HepG2 (cell line): ENCODE data around the gene EFNA3. TPM values are rescaled to one million over a fixed set of nuclear protein-coding genes. Genes with fewer than 3 reads are reported as not detected.

Experiments
- AGO2 ChIP-seq: fragments of 200-400 bp; formaldehyde crosslinking; optimal IDR thresholded peaks from 2 replicates; pipeline ENCODE3; 2017; ENCODE audit warnings: mild to moderate bottlenecking, low read depth, low read length, moderate library complexity
- GABPB1 ChIP-seq: IDR thresholded peaks from 2 replicates; pipeline ENCODE4 v1.6.1; 2016; ENCODE audit warnings: mild to moderate bottlenecking, missing genetic modification reagents, moderate library complexity, missing compliant biosample characterization
- HMGXB3 ChIP-seq: sonication (generic); formaldehyde crosslinking; IDR thresholded peaks from 2 replicates; pipeline ENCODE4 v1.4.0; 2020; ENCODE audit warnings: missing genetic modification reagents, borderline replicate concordance
- PLSCR1 ChIP-seq: sonication (generic); formaldehyde crosslinking; IDR thresholded peaks from 2 replicates; pipeline ENCODE4 v1.5.0; 2020; ENCODE audit warnings: missing genetic modification reagents, mild to moderate bottlenecking, borderline replicate concordance
- PRDM15 ChIP-seq: sonication (generic); formaldehyde crosslinking; IDR thresholded peaks from 2 replicates; pipeline ENCODE4 v1.4.0; 2020; ENCODE audit warnings: missing genetic modification reagents
- RAD51 ChIP-seq: fragments of 450-650 bp; IDR thresholded peaks from 2 replicates; pipeline ENCODE4 v1.6.1; 2016; ENCODE audit warnings: borderline replicate concordance
- SRSF1 ChIP-seq: fragments of 200-400 bp; formaldehyde crosslinking; optimal IDR thresholded peaks from 2 replicates; pipeline ENCODE3; 2017; ENCODE audit warnings: mild to moderate bottlenecking, low read depth, low read length, moderate library complexity
- ZMYM2 ChIP-seq: sonication (generic); formaldehyde crosslinking; IDR thresholded peaks from 2 replicates; pipeline ENCODE4 v1.8.0; 2022; ENCODE audit warnings: mild to moderate bottlenecking, missing genetic modification reagents
- ZNF275 ChIP-seq: sonication (generic); formaldehyde crosslinking; IDR thresholded peaks from 2 replicates; pipeline ENCODE4 v1.8.0; 2022; ENCODE audit warnings: missing genetic modification reagents, mild to moderate bottlenecking, inconsistent platforms, borderline replicate concordance
- ZNF572 ChIP-seq: sonication (generic); formaldehyde crosslinking; IDR thresholded peaks from 2 replicates; pipeline ENCODE4 v1.5.1; 2020; ENCODE audit warnings: mild to moderate bottlenecking, missing genetic modification reagents
- ZNF672 ChIP-seq: sonication (generic); formaldehyde crosslinking; IDR thresholded peaks from 2 replicates; pipeline ENCODE4 v1.8.1; 2022; ENCODE audit warnings: missing genetic modification reagents
- polyA plus RNA-seq, 8 experiments: library from polyadenylated mRNA; depleted of rRNA in 3 of 8; stranded (reverse) in 7 of 8; unstranded in 1 of 8; fragments of >200 nt; fragmentation: Illumina TruSeq in 4 of 8; extraction: Trizol in 4 of 8; gene quantifications; 2 replicates each; pipeline versions ENCODE4 v1.2.1 to v1.2.3, GENCODE V29; 2011 to 2016; ENCODE audit warnings: low read depth in 4 of 8, missing spikeins in 1 of 8, mixed read lengths in 1 of 8; ENCODE audit not compliant: insufficient read depth in 1 of 8
- total RNA-seq, 5 experiments: library from RNA; depleted of rRNA; stranded (reverse); fragments of >200 nt; fragmentation: Illumina TruSeq; extraction: Trizol; gene quantifications; 2 replicates each; pipeline ENCODE4 v1.2.3, GENCODE V29; 2016; ENCODE audit warnings: low read depth in 1 of 5
- TF ChIP-seq, protein P1 (sequence below): sonication (generic); formaldehyde crosslinking; IDR thresholded peaks from 2 replicates; pipeline ENCODE4 v1.4.0; 2020; ENCODE audit warnings: missing genetic modification reagents

The EFNA3 gene
- total and polyA plus RNA-seq, 2 of the 13 experiments (the other 11 are each of a cell fraction or from before 2014, with no cell fraction given): 1.0 to 5.7 TPM

DNA sequence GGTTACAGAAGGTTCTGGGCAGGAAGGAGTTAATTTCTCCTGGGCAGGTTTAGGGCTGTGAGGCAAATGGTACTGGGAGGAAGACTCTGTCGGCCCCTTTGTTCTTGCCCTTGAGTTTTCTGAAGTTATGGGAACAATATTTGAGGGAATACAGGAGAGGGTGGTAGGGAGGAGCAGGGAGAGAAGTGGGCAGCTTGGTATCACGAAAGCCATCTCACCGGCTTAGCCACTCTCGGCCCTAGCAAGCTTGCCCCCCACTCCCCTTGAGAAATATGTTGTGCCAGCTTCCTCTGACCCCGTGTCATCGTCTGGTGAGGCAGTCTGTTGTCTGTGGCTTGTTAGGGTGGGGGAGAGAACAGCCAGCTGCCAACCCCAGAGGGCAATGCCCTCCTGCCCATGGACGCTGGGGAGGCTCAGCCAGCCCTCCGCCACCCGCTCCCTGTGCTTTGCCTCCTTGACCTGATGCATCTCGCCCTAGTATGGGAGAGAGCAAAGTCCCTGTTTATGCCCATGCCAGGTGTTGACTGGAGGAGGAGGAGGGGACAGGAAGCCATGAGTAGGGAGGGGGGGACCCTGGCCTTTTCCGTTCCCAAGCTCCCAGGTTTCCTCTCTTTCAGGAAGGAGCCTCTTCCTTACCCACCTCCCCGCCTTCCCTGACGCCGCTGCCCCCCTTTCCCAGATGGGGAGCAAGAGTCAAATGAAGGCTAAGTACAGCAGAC lies 50.3 kb downstream of the EFNA3 start (continued):
- TF ChIP-seq PRDM15 (CRISPR knock-in tag) (no peak), HMGXB3 (no peak), SRSF1 (no peak), ZNF275 (CRISPR knock-in tag) (peak; percentile 74; the same call in 1 of the 2 replicates), GABPB1 (CRISPR knock-in tag) (peak; percentile 79), RAD51 (no peak), AGO2 (peak; percentile 74), ZNF672 (no peak), PLSCR1 (CRISPR knock-in tag) (no peak), ZNF572 (CRISPR knock-in tag) (no peak), ZMYM2 (CRISPR knock-in tag) (no peak)
- TF ChIP-seq, protein P1, sequence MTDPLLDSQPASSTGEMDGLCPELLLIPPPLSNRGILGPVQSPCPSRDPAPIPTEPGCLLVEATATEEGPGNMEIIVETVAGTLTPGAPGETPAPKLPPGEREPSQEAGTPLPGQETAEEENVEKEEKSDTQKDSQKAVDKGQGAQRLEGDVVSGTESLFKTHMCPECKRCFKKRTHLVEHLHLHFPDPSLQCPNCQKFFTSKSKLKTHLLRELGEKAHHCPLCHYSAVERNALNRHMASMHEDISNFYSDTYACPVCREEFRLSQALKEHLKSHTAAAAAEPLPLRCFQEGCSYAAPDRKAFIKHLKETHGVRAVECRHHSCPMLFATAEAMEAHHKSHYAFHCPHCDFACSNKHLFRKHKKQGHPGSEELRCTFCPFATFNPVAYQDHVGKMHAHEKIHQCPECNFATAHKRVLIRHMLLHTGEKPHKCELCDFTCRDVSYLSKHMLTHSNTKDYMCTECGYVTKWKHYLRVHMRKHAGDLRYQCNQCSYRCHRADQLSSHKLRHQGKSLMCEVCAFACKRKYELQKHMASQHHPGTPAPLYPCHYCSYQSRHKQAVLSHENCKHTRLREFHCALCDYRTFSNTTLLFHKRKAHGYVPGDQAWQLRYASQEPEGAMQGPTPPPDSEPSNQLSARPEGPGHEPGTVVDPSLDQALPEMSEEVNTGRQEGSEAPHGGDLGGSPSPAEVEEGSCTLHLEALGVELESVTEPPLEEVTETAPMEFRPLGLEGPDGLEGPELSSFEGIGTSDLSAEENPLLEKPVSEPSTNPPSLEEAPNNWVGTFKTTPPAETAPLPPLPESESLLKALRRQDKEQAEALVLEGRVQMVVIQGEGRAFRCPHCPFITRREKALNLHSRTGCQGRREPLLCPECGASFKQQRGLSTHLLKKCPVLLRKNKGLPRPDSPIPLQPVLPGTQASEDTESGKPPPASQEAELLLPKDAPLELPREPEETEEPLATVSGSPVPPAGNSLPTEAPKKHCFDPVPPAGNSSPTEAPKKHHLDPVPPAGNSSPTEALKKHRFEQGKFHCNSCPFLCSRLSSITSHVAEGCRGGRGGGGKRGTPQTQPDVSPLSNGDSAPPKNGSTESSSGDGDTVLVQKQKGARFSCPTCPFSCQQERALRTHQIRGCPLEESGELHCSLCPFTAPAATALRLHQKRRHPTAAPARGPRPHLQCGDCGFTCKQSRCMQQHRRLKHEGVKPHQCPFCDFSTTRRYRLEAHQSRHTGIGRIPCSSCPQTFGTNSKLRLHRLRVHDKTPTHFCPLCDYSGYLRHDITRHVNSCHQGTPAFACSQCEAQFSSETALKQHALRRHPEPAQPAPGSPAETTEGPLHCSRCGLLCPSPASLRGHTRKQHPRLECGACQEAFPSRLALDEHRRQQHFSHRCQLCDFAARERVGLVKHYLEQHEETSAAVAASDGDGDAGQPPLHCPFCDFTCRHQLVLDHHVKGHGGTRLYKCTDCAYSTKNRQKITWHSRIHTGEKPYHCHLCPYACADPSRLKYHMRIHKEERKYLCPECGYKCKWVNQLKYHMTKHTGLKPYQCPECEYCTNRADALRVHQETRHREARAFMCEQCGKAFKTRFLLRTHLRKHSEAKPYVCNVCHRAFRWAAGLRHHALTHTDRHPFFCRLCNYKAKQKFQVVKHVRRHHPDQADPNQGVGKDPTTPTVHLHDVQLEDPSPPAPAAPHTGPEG (CRISPR knock-in tag): no peak
